Sciatic nerve (tissue), 2 donors: ENCODE data around the gene BRSK1. TPM values are rescaled to one million over a fixed set of nuclear protein-coding genes. Genes with fewer than 3 reads are reported as not detected.

ENCODE experiments used
- ATAC-seq: fragments of 200-7000 bp; cut with Tn5 transposase; one replicate; pipeline ENCODE4 v1.9.1; 2020; ENCODE audit warnings: mild to moderate bottlenecking, moderate library complexity
- DNase-seq: peaks from one replicate; pipeline ENCODE4 v3.0.0-alpha.2; 2020; ENCODE audit warnings: low spot score
- intact Hi-C: fragments of 100-400 bp; cut with DNase I; formaldehyde crosslinking; loops from one replicate; pipeline ENCODE4 v1.14.2; 2022
- total RNA-seq: library from RNA; stranded (reverse); fragmentation: NEBNext Ultra II Directional; extraction: Animal tissue kit (Norgen Biotek cat#: 25700); gene quantifications from one replicate; pipeline ENCODE4 v1.2.1, GENCODE V29; 2021
- donor health status: DM: no; HTN: no; CAD: no.
- donor health status: DM: no; HTN: no; CAD: no.

Gene BRSK1
- total RNA-seq, result 6.5 TPM

GRCh38 chr19:55283548-55284377 lies at the start of gene BRSK1:
Gene BRSK1 (plus strand): TSS chr19:55283997. CDS start chr19:55284443, 446 bp downstream.
- no peak for ATAC-seq
- DNase-seq, result peak; percentile 73
- intact Hi-C loops, result no loop called here

- intact Hi-C loops, result no loop called here
- no peak for ATAC-seq
- DNase-seq, result no peak
Observed at GRCh38 chr19:55238030-55238429, 45.8 kb upstream of the BRSK1 start.

- ATAC-seq, result no peak
- DNase-seq, result no peak
- intact Hi-C loops, result no loop called here
Observed at GRCh38 chr19:55239004-55239403, 44.8 kb upstream of the BRSK1 start.

- no peak for ATAC-seq
- intact Hi-C loops, result no loop called here
- no peak for DNase-seq
Observed at GRCh38 chr19:55240713-55241020, 43.1 kb upstream of the BRSK1 start.

- DNase-seq, result no peak
- ATAC-seq, result no peak
- intact Hi-C loops, result no loop called here
Observed at GRCh38 chr19:55241143-55241934, 42.5 kb upstream of the BRSK1 start.

- intact Hi-C loops, result no loop called here
- no peak for DNase-seq
- no peak for ATAC-seq
Observed at GRCh38 chr19:55241935-55242464, 41.8 kb upstream of the BRSK1 start.

GRCh38 chr19:55242517-55242916 lies 41.3 kb upstream of the BRSK1 start:
- intact Hi-C loops, result no loop called here

GRCh38 chr19:55244004-55244680 lies 39.7 kb upstream of the BRSK1 start:
- DNase-seq (no peak), ATAC-seq (no peak)
- intact Hi-C loops, result loop anchor here (1.0 kb wide), 1 partner anchor 14 kb away; no protein-coding TSS in a partner anchor

More at GRCh38 chr19:55242517-55242916, 41.3 kb upstream of the BRSK1 start:
- ATAC-seq (no peak), DNase-seq (no peak)

- DNase-seq (no peak), ATAC-seq (no peak)
- intact Hi-C loops, result no loop called here
Observed at GRCh38 chr19:55245236-55245904, 38.4 kb upstream of the BRSK1 start.

- DNase-seq, result no peak
- intact Hi-C loops, result no loop called here
- no peak for ATAC-seq
Observed at GRCh38 chr19:55246462-55247451, 37.0 kb upstream of the BRSK1 start.

- DNase-seq (no peak), ATAC-seq (peak; percentile 55)
- intact Hi-C loops, result no loop called here
Observed at GRCh38 chr19:55247621-55248099, 36.1 kb upstream of the BRSK1 start.

GRCh38 chr19:55248166-55248675 lies 35.6 kb upstream of the BRSK1 start:
- DNase-seq (no peak), ATAC-seq (no peak)
- intact Hi-C loops, result no loop called here

- ATAC-seq (no peak), DNase-seq (no peak)
- intact Hi-C loops, result no loop called here
Observed at GRCh38 chr19:55248704-55249103, 35.1 kb upstream of the BRSK1 start.

- intact Hi-C loops, result no loop called here
- ATAC-seq (no peak), DNase-seq (no peak)
Observed at GRCh38 chr19:55249841-55250240, 34.0 kb upstream of the BRSK1 start.

- no peak for ATAC-seq
- no peak for DNase-seq
- intact Hi-C loops, result no loop called here
Observed at GRCh38 chr19:55250262-55251036, 33.3 kb upstream of the BRSK1 start.

- no peak for ATAC-seq
- intact Hi-C loops, result no loop called here
- no peak for DNase-seq
Observed at GRCh38 chr19:55251341-55252081, 32.3 kb upstream of the BRSK1 start.
